Activated CD8-positive, alpha-beta memory T cell treated with anti-CD3 and anti-CD28 coated beads, Interleukin-2, amount 50 U/mL, for 24 hours (primary cell): Measurements from ENCODE around the gene FAM174C.
"Not testable (repeated sequence)": the region's sequence is repeated elsewhere in the genome, so short reads cannot be mapped to it uniquely, and the experiment has no call there.

ENCODE experiments used
- DNase-seq: peaks from one replicate; pipeline ENCODE4 v3.0.0-alpha.2; 2020; ENCODE audit errors: extremely low read depth

The FAM174C gene

GRCh38 chr19:1300744-1301490 lies 25.6 kb downstream of the FAM174C start:
- DNase-seq = no peak

GRCh38 chr19:1302533-1303239 lies 27.4 kb downstream of the FAM174C start:
- DNase-seq = no peak

- DNase-seq = no peak
These were observed 29.0 kb downstream of the FAM174C start for GRCh38 chr19:1304197-1304924.

GRCh38 chr19:1305354-1305753 lies 30.0 kb downstream of the FAM174C start:
- not testable (repeated sequence) for DNase-seq

GRCh38 chr19:1307320-1307719 lies 32.0 kb downstream of the FAM174C start:
- DNase-seq = no peak

GRCh38 chr19:1307755-1308303 lies 32.5 kb downstream of the FAM174C start:
- no peak for DNase-seq

GRCh38 chr19:1308718-1309117 lies 33.4 kb downstream of the FAM174C start:
- DNase-seq = no peak

GRCh38 chr19:1309977-1310852 lies 34.9 kb downstream of the FAM174C start:
- DNase-seq = no peak

- DNase-seq = no peak
These were observed 35.5 kb downstream of the FAM174C start for GRCh38 chr19:1310853-1311180.

- no peak for DNase-seq
These were observed 36.3 kb downstream of the FAM174C start for GRCh38 chr19:1311543-1312091.

- DNase-seq = no peak
These were observed 37.7 kb downstream of the FAM174C start for GRCh38 chr19:1312767-1313694.

GRCh38 chr19:1313695-1314613 lies 38.6 kb downstream of the FAM174C start:
- DNase-seq = no peak

- DNase-seq = no peak
These were observed 40.3 kb downstream of the FAM174C start for GRCh38 chr19:1315470-1316166.

GRCh38 chr19:1316466-1316865 lies 41.1 kb downstream of the FAM174C start:
- no peak for DNase-seq

- no peak for DNase-seq
These were observed 42.1 kb downstream of the FAM174C start for GRCh38 chr19:1317274-1318003.

GRCh38 chr19:1318678-1319471 lies 43.5 kb downstream of the FAM174C start:
- no peak for DNase-seq

GRCh38 chr19:1320282-1320650 lies 44.9 kb downstream of the FAM174C start:
- DNase-seq = not testable (repeated sequence)
